Measurements from ENCODE around the gene SDK1. TPM values are rescaled to one million over a fixed set of nuclear protein-coding genes. Genes with fewer than 3 reads are reported as not detected.

The SDK1 gene
- polyA plus RNA-seq, 2 of the 4 experiments (the other 2 are of a cell fraction), result 0.12 to 0.28 TPM

DNA sequence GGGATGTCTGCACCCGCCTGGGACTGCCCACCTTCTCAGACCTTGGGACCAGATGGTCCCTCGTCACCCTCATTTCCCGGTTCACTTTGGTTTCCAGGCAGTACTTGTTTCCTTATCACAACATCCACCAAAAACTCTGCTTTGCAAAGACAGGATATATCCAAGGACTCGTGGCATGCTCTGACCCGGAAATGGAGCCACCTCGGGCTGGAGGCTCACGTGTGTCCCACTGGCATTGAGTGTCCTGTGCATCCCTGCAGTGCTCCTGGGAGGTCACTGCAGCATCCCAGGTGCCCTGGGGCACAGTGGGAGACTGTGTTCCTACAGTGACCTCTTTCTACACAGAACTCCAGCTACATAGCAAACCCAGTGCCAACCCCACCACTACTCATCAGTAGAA lies 769.2 kb downstream of the SDK1 start (continued):
- TF ChIP-seq CHD2 (IDR thresholded peaks at IDR 0.05; ENCODE audit: low read length, partially characterized antibody) (no peak), HDAC2 (IDR thresholded peaks at IDR 0.05) (no peak), GATA3 (IDR thresholded peaks at IDR 0.05; ENCODE audit: borderline replicate concordance) (no peak), ZSCAN20 (CRISPR knock-in tag; IDR thresholded peaks at IDR 0.05) (no peak), SMC3 (IDR thresholded peaks at IDR 0.05) (no peak), BCL3 (IDR thresholded peaks at IDR 0.05) (no peak), CBX8 (IDR thresholded peaks at IDR 0.05) (no peak), ESRRA (IDR thresholded peaks at IDR 0.05; ENCODE audit: borderline replicate concordance, low read length) (no peak)

GRCh38 chr7:4071370-4072058 lies 770.5 kb downstream of the SDK1 start:
- CTCF ChIA-PET, result interaction anchor here (1.0 kb wide), 1 partner anchor 74 kb away, joined by 3 read pairs; no protein-coding TSS in a partner anchor
- H3K4me2 ChIP-seq, result no peak overlapping the region
- ATAC-seq, result no peak

GRCh38 chr7:4072161-4072925 lies 771.3 kb downstream of the SDK1 start:
- no peak for DNase-seq (ENCODE audit: low read depth in 1 of 2, low spot score in 1 of 2)
- Histone ChIP-seq H3K4me3 (no peak overlapping the region), H3K4me2 (no peak overlapping the region), H3K4me1 (no peaks in the 10 kb centered on the region), H3K27ac (no peak overlapping the region), H3K9me3 (0 out of 3 replicates have a peak, but pooled peaks cover 3% of the 10 kb centered on the region)
- POLR2A ChIA-PET, result no interaction called here
- ATAC-seq, result no peak
- TF ChIP-seq KDM5A (IDR thresholded peaks at IDR 0.05) (no peak), HMGXB4 (CRISPR knock-in tag; IDR thresholded peaks at IDR 0.05; ENCODE audit: borderline replicate concordance) (no peak), CBX8 (IDR thresholded peaks at IDR 0.05) (no peak), JUNB (IDR thresholded peaks at IDR 0.05) (no peak), ELK1 (IDR thresholded peaks at IDR 0.05; ENCODE audit: low read depth, low read length) (no peak), POLR2AphosphoS2 (conservative IDR thresholded peaks at IDR 0.05; ENCODE audit: low read length) (no peak), CTCF (IDR thresholded peaks at IDR 0.05) (no peak)
- 53% methylated on average over 19 of the region's 20 CpGs for WGBS (ENCODE audit: missing lambda C conversion rate)
- CTCF ChIA-PET, result interaction anchor here (1.0 kb wide), 1 partner anchor 74 kb away, joined by 3 read pairs; no protein-coding TSS in a partner anchor
- FAIRE-seq, result no peak

More at GRCh38 chr7:4071370-4072058, 770.5 kb downstream of the SDK1 start:
- Histone ChIP-seq H3K4me3 (no peak overlapping the region), H3K9me3 (no peaks in the 10 kb centered on the region), H3K27ac (no peak overlapping the region), H3K4me1 (no peaks in the 10 kb centered on the region)
- DNase-seq (ENCODE audit: low read depth in 1 of 2, low spot score in 1 of 2) (no peak), FAIRE-seq (no peak)
- TF ChIP-seq EHF (CRISPR knock-in tag; IDR thresholded peaks at IDR 0.05) (no peak), E2F6 (IDR thresholded peaks at IDR 0.05; ENCODE audit: borderline replicate concordance, low read depth) (no peak), HOXB5 (CRISPR knock-in tag; IDR thresholded peaks at IDR 0.05) (no peak), CHD2 (IDR thresholded peaks at IDR 0.05; ENCODE audit: low read length, partially characterized antibody) (no peak), FOSB (CRISPR knock-in tag; IDR thresholded peaks at IDR 0.05) (no peak)
- POLR2A ChIA-PET, result no interaction called here
- 58% methylated on average over 11 of the region's 11 CpGs for WGBS (ENCODE audit: missing lambda C conversion rate)

Data from A549 (cell line).